Measurements from ENCODE around the gene KRT9. TPM values are rescaled to one million over a fixed set of nuclear protein-coding genes. Genes with fewer than 3 reads are reported as not detected.

The KRT9 gene
- total RNA-seq, 1 experiment from 2014 or later: 0.15 TPM

DNA sequence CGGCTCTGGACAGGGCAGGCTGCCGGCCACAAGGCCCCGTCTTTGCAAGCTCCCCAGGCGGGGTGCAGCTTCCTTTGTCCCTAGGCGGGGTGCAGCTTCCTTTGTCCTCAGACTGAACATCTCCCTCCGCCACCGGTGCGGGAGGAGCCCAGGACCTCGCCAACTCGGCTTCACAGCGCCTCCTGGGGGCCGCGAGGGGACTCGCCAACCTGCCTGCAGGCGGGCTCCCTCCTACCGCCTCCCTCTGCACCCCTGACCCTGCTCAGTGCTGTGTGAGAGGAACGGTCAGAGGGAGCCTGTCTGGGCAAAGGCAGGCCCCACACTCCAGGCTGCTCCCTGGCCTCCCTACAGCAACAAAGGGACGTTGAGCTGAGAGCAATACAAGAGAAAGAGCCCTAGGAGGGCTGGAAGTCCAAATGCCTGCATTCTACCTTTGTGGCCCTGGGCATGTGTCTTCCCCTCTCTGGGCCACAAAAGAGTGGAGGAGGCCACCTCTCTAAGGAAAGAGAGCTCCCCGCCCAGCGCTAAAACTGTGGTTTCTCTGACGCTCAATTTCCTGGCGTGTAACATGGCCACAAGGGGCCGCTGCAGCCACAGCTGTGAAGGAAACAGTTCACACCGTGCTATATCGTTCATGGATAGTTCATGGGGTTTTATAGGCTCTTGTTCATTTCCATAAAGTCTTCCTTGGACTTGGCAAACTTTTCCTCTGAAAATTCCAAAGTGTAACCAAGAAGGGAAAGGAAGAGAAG lies 22.8 kb downstream of the KRT9 start:
- POLR2A ChIA-PET: interaction anchor here (0.6 to 5.5 kb wide), 16 partner anchors 9 to 1379 kb away, joined by 3 to 148 read pairs (median 4); partner anchors contain the start of genes EIF1, KRT15 and KRT19
- H3K9ac ChIP-seq (ENCODE audit: low read length): peak overlapping the region; percentile 68
- H3K36me3 ChIP-seq (ENCODE audit: control insufficient read depth in 1 of 2, insufficient read depth in 2 of 2, low read length in 2 of 2): no peaks in the 10 kb centered on the region
- H3K9me3 ChIP-seq (ENCODE audit: control insufficient read depth in 1 of 2, insufficient read depth in 1 of 2, low read depth in 1 of 2, low read length in 2 of 2): peaks cover 0 to 8% of the 10 kb centered on the region in 2 experiments; a peak in 1 of 4 replicates
- intact Hi-C loops (cut with micrococcal nuclease): loop anchor here (1.0 to 10.0 kb wide), 11 partner anchors 27 to 934 kb away; no protein-coding TSS in a partner anchor
- H2AFZ ChIP-seq (ENCODE audit: low read depth, low read length, poor library complexity, severe bottlenecking): no peak overlapping the region
- RAD21 ChIA-PET (ENCODE audit: low non-redundant PET in 1 of 2, low total read pairs in 2 of 2, uncharacterized antibody in 2 of 2, unreplicated experiment in 2 of 2): interaction anchor here (0.7 to 3.7 kb wide), 37 partner anchors 12 to 692 kb away, joined by 3 to 26 read pairs (median 5); partner anchors contain the start of gene KRT19 (in 2 of the 2)
- H4K20me1 ChIP-seq (ENCODE audit: insufficient read depth): no peaks in the 10 kb centered on the region
- peak overlapping the region; percentile 91 for H3K27ac ChIP-seq (ENCODE audit: low read depth, low read length)
- ATAC-seq (peak; percentile 79), DNase-seq (ENCODE audit: low read depth, low spot score) (peak; percentile 83)
- peaks cover 39 to 79% of the 10 kb centered on the region in 2 experiments for H3K4me1 ChIP-seq (ENCODE audit: control insufficient read depth in 1 of 2, insufficient read depth in 2 of 2, low read length in 2 of 2)
- H3K27me3 ChIP-seq (ENCODE audit: insufficient read depth, low read length): no peaks in the 10 kb centered on the region
- peak overlapping the region; percentile 6 to 46; a peak in 3 of 4 replicates for H3K4me3 ChIP-seq (replicated peaks in 1 of 2; ENCODE audit: low read depth in 1 of 2, low read length in 2 of 2)
- BruUV-seq (replicated peaks): no TSS peak
- H3K79me2 ChIP-seq (ENCODE audit: insufficient read depth, low read length): no peaks in the 10 kb centered on the region
- CTCF ChIA-PET: interaction anchor here (0.6 to 7.3 kb wide), 56 partner anchors 9 to 933 kb away, joined by 3 to 203 read pairs (median 5); partner anchors contain the start of genes EIF1, KRT15, KRT19 and KRT36
- H3K4me2 ChIP-seq (ENCODE audit: low read length): peak overlapping the region; percentile 80
- H3K9me2 ChIP-seq (ENCODE audit: insufficient read depth): no peaks in the 10 kb centered on the region
- peak; percentile 6 for TF ChIP-seq TCF7L2 (IDR thresholded peaks at IDR 0.05; ENCODE audit: borderline replicate concordance, extremely low read depth, insufficient read depth, insufficient read length)
- no peak; the same call in 1 of the 2 replicates for TF ChIP-seq ELF1 (IDR thresholded peaks at IDR 0.05; ENCODE audit: borderline replicate concordance, low read depth)
- peak; percentile 56 for TF ChIP-seq SP1 (IDR thresholded peaks at IDR 0.05; ENCODE audit: low read depth)
- no peak for TF ChIP-seq ZNF274 (IDR thresholded peaks at IDR 0.05; ENCODE audit: low read depth, low read length)
- TF ChIP-seq ZFX (IDR thresholded peaks at IDR 0.05): no peak
- no peak for TF ChIP-seq JUND (IDR thresholded peaks at IDR 0.05)
- TF ChIP-seq SIN3A (IDR thresholded peaks at IDR 0.05; ENCODE audit: low read depth): no peak
- TF ChIP-seq, protein P1, sequence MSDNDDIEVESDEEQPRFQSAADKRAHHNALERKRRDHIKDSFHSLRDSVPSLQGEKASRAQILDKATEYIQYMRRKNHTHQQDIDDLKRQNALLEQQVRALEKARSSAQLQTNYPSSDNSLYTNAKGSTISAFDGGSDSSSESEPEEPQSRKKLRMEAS (IDR thresholded peaks at IDR 0.05): no peak; the same call in 1 of the 2 replicates
- no peak for TF ChIP-seq EZH2phosphoT487 (IDR thresholded peaks at IDR 0.05; ENCODE audit: borderline replicate concordance)
- TF ChIP-seq EZH2 (IDR thresholded peaks at IDR 0.05): no peak
- TF ChIP-seq REST (IDR thresholded peaks at IDR 0.05; ENCODE audit: low read depth): no peak
- no peak for TF ChIP-seq SRF (IDR thresholded peaks at IDR 0.05; ENCODE audit: low read depth)
- TF ChIP-seq CTCF (IDR thresholded peaks at IDR 0.05 in 2 of 3, conservative IDR thresholded peaks at IDR 0.05 in 1 of 3; ENCODE audit: borderline replicate concordance in 1 of 3, insufficient read depth in 1 of 3, low read depth in 2 of 3, low read length in 2 of 3): peak; percentile 86 to 98 (median 88)
- TF ChIP-seq EGR1 (IDR thresholded peaks at IDR 0.05; ENCODE audit: low read depth): no peak
- TF ChIP-seq CBX3 (IDR thresholded peaks at IDR 0.05; ENCODE audit: low read depth): peak; percentile 20; the same call in 1 of the 2 replicates
- no peak for TF ChIP-seq FOSL1 (IDR thresholded peaks at IDR 0.05; ENCODE audit: low read depth)
- TF ChIP-seq CEBPB (IDR thresholded peaks at IDR 0.05; ENCODE audit: low read depth): no peak
- no peak for TF ChIP-seq ATF3 (IDR thresholded peaks at IDR 0.05)
- TF ChIP-seq POLR2A (IDR thresholded peaks at IDR 0.05; ENCODE audit: borderline replicate concordance, extremely low read depth, insufficient read depth, insufficient read length): no peak
- peak; percentile 46; the same call in 1 of the 2 replicates for TF ChIP-seq POLR2AphosphoS5 (IDR thresholded peaks at IDR 0.05; ENCODE audit: low read depth, low read length)
- peak; percentile 60 for TF ChIP-seq YY1 (IDR thresholded peaks at IDR 0.05; ENCODE audit: extremely low read depth, insufficient replicate concordance, low read depth, low read length)
- peak; percentile 95 for TF ChIP-seq RAD21 (IDR thresholded peaks at IDR 0.05; ENCODE audit: low read depth)
